Hair follicle dermal papilla cell (primary cell): ENCODE data around the gene DCLK3. TPM values are rescaled to one million over a fixed set of nuclear protein-coding genes. Genes with fewer than 3 reads are reported as not detected.

Experiments
- total RNA-seq: library from RNA; depleted of rRNA; stranded (reverse); fragments of >200 nt; gene quantifications from 2 replicates; pipeline ENCODE4 v1.2.3, GENCODE V29; 2012

Gene DCLK3
- total RNA-seq, result under 0.01 TPM in 1 of 2 replicates, not detected in the other

GRCh38 chr3:36763850-36764703 is at the start of gene DCLK3:
Gene DCLK3 (minus strand): TSS chr3:36764553. CDS start chr3:36764263, 290 bp downstream.

Other genes starting within 250 kb of the DCLK3 start
- 33.8 and 47.5 TPM in 2 replicates for gene TRANK1, start 180.5 kb upstream of the DCLK3 start, total RNA-seq
- 19.6 and 26.0 TPM in 2 replicates for gene EPM2AIP1, start 228.6 kb upstream of the DCLK3 start, total RNA-seq
- gene MLH1, start 229.0 kb upstream of the DCLK3 start, total RNA-seq, result 36.3 and 44.1 TPM in 2 replicates